Measurements from ENCODE around the gene CD37. TPM values are rescaled to one million over a fixed set of nuclear protein-coding genes. Genes with fewer than 3 reads are reported as not detected.

Gene CD37
- total and polyA plus RNA-seq, 3 donors from 2014 or later: 12.6 to 23.2 (median 16.2) TPM

Small RNA genes within 50 kb of the gene (microRNA-seq; reads per million reads assigned to microRNA genes)
- gene MIR4324 (ENCODE audit: borderline number of aligned reads in 2 of 2, borderline replicate concordance in 1 of 2): 0 reads per million in 2 donors

Small RNA genes within 50 kb of the gene (small RNA-seq; reads per million reads assigned to genes)
- 0 reads per million in 2 donors for gene MIR4324

Other genes starting within 250 kb of the CD37 start
- gene SNRNP70, start 250.0 kb upstream of the CD37 start, total RNA-seq: 100 to 1,000 TPM; 422 to 484 TPM
- gene SNRNP70, start 250.0 kb upstream of the CD37 start, polyA plus RNA-seq (ENCODE audit: insufficient read depth, low read depth, low replicate concordance): 184 TPM
- 10 to 100 TPM; 57.6 to 66.2 TPM for gene LIN7B, start 221.0 kb upstream of the CD37 start, total RNA-seq
- gene LIN7B, start 221.0 kb upstream of the CD37 start, polyA plus RNA-seq (ENCODE audit: insufficient read depth, low read depth, low replicate concordance): 22.4 TPM
- gene C19orf73, start 216.3 kb upstream of the CD37 start, total RNA-seq: 1 to 10 TPM; 4.0 to 8.5 TPM
- gene C19orf73, start 216.3 kb upstream of the CD37 start, polyA plus RNA-seq (ENCODE audit: insufficient read depth, low read depth, low replicate concordance): 1.5 TPM
- 10 to 100 TPM in 1 of 2 donors, 1 to 10 TPM in 1; 9.2 to 13.1 TPM for gene PPFIA3, start 215.9 kb upstream of the CD37 start, total RNA-seq
- gene PPFIA3, start 215.9 kb upstream of the CD37 start, polyA plus RNA-seq (ENCODE audit: insufficient read depth, low read depth, low replicate concordance): 8.8 TPM
- 1 to 10 TPM; 1.8 to 5.4 TPM for gene HRC, start 180.0 kb upstream of the CD37 start, total RNA-seq
- gene HRC, start 180.0 kb upstream of the CD37 start, polyA plus RNA-seq (ENCODE audit: insufficient read depth, low read depth, low replicate concordance): 4.1 TPM
- 10 to 100 TPM; 30.5 to 45.7 TPM for gene TRPM4, start 177.6 kb upstream of the CD37 start, total RNA-seq
- 16.0 TPM for gene TRPM4, start 177.6 kb upstream of the CD37 start, polyA plus RNA-seq (ENCODE audit: insufficient read depth, low read depth, low replicate concordance)
- gene SLC6A16, start 10.2 kb upstream of the CD37 start, total RNA-seq: 10 to 100 TPM; 47.0 to 51.9 TPM
- 311 TPM for gene SLC6A16, start 10.2 kb upstream of the CD37 start, polyA plus RNA-seq (ENCODE audit: insufficient read depth, low read depth, low replicate concordance)
- 10 to 100 TPM; 12.6 to 20.8 TPM for gene TEAD2, start 27.0 kb downstream of the CD37 start, total RNA-seq
- gene TEAD2, start 27.0 kb downstream of the CD37 start, polyA plus RNA-seq (ENCODE audit: insufficient read depth, low read depth, low replicate concordance): 29.6 TPM
- 100 to 1,000 TPM; 145 to 190 TPM for gene DKKL1, start 28.5 kb downstream of the CD37 start, total RNA-seq
- 487 TPM for gene DKKL1, start 28.5 kb downstream of the CD37 start, polyA plus RNA-seq (ENCODE audit: insufficient read depth, low read depth, low replicate concordance)
- gene KASH5, start 52.8 kb downstream of the CD37 start, total RNA-seq: 100 to 1,000 TPM in 1 of 2 donors, 10 to 100 TPM in 1; 72.8 to 102 TPM
- gene KASH5, start 52.8 kb downstream of the CD37 start, polyA plus RNA-seq (ENCODE audit: insufficient read depth, low read depth, low replicate concordance): 121 TPM
- gene PTH2, start 88.0 kb downstream of the CD37 start, total RNA-seq: not detected
- gene PTH2, start 88.0 kb downstream of the CD37 start, polyA plus RNA-seq (ENCODE audit: insufficient read depth, low read depth, low replicate concordance): not detected
- under 1 TPM; 0.24 to 0.62 TPM for gene GFY, start 90.0 kb downstream of the CD37 start, total RNA-seq
- gene GFY, start 90.0 kb downstream of the CD37 start, polyA plus RNA-seq (ENCODE audit: insufficient read depth, low read depth, low replicate concordance): 0.80 TPM
- 1 to 10 TPM; 2.2 to 2.7 TPM for gene SLC17A7, start 106.1 kb downstream of the CD37 start, total RNA-seq
- gene SLC17A7, start 106.1 kb downstream of the CD37 start, polyA plus RNA-seq (ENCODE audit: insufficient read depth, low read depth, low replicate concordance): 3.2 TPM
- 10 to 100 TPM; 45.9 to 49.6 TPM for gene PIH1D1, start 116.4 kb downstream of the CD37 start, total RNA-seq
- 55.3 TPM for gene PIH1D1, start 116.4 kb downstream of the CD37 start, polyA plus RNA-seq (ENCODE audit: insufficient read depth, low read depth, low replicate concordance)
- gene ALDH16A1, start 117.8 kb downstream of the CD37 start, total RNA-seq: 10 to 100 TPM; 22.4 to 24.7 TPM
- gene ALDH16A1, start 117.8 kb downstream of the CD37 start, polyA plus RNA-seq (ENCODE audit: insufficient read depth, low read depth, low replicate concordance): 8.5 TPM
- gene FLT3LG, start 138.8 kb downstream of the CD37 start, total RNA-seq: 1 to 10 TPM; 3.0 to 4.6 TPM
- 7.1 TPM for gene FLT3LG, start 138.8 kb downstream of the CD37 start, polyA plus RNA-seq (ENCODE audit: insufficient read depth, low read depth, low replicate concordance)
- gene RPL13A, start 152.2 kb downstream of the CD37 start, total RNA-seq: 1,000 to 10,000 TPM; 1,063 to 1,721 TPM
- gene RPL13A, start 152.2 kb downstream of the CD37 start, polyA plus RNA-seq (ENCODE audit: insufficient read depth, low read depth, low replicate concordance): 1,193 TPM
- gene RPS11, start 161.0 kb downstream of the CD37 start, total RNA-seq: 1,000 to 10,000 TPM; 1,958 to 3,437 TPM
- gene RPS11, start 161.0 kb downstream of the CD37 start, polyA plus RNA-seq (ENCODE audit: insufficient read depth, low read depth, low replicate concordance): 2,108 TPM
- gene FCGRT, start 177.3 kb downstream of the CD37 start, total RNA-seq: 10 to 100 TPM; 52.8 to 76.9 TPM
- 130 TPM for gene FCGRT, start 177.3 kb downstream of the CD37 start, polyA plus RNA-seq (ENCODE audit: insufficient read depth, low read depth, low replicate concordance)
- 10 to 100 TPM; 19.9 TPM for gene RCN3, start 192.6 kb downstream of the CD37 start, total RNA-seq
- gene RCN3, start 192.6 kb downstream of the CD37 start, polyA plus RNA-seq (ENCODE audit: insufficient read depth, low read depth, low replicate concordance): 42.1 TPM
- 100 to 1,000 TPM; 145 to 151 TPM for gene NOSIP, start 245.2 kb downstream of the CD37 start, total RNA-seq
- gene NOSIP, start 245.2 kb downstream of the CD37 start, polyA plus RNA-seq (ENCODE audit: insufficient read depth, low read depth, low replicate concordance): 241 TPM
- 1 to 10 TPM in 1 of 2 donors, under 1 TPM in 1; 0.71 to 1.9 TPM for gene PRRG2, start 245.9 kb downstream of the CD37 start, total RNA-seq
- gene PRRG2, start 245.9 kb downstream of the CD37 start, polyA plus RNA-seq (ENCODE audit: insufficient read depth, low read depth, low replicate concordance): 3.0 TPM